Spleen (tissue), 7 donors: ENCODE data around the gene LCP1.

Experiments used
- CTCF ChIP-seq, 11 experiments: fragments of 200-600 bp in 7 of 11; fragments of 450-650 bp in 4 of 11; sonication (generic) in 4 of 11; IDR thresholded peaks in 8 of 11; conservative IDR thresholded peaks in 3 of 11; 1 replicate in 7 of 11; 2 replicates in 4 of 11; pipeline versions ENCODE4 v1.4.0 to v1.8.0; 2016 to 2021; ENCODE audit warnings: antibody characterized with exemption in 11 of 11, inconsistent platforms in 4 of 11, mild to moderate bottlenecking in 1 of 11
- POLR2A ChIP-seq, 3 donors: fragments of 450-650 bp; IDR thresholded peaks; one replicate each; pipeline ENCODE4 v1.5.1; 2017; ENCODE audit warnings: antibody characterized with exemption in 3 of 3, mild to moderate bottlenecking in 1 of 3
- donor health status: DM: no; HTN: no; CAD: no; lungs with moderate emphysema.
- donor health status: DM: no; HTN: no; CAD: no.
- donor health status: DM: no; HTN: no; CAD: no.

- TF ChIP-seq POLR2A (IDR thresholded peaks at IDR 0.05) (no peak), CTCF (IDR thresholded peaks at IDR 0.05 in 8 of 11, conservative IDR thresholded peaks at IDR 0.05 in 3 of 11) (no peak)
Measured at GRCh38 chr13:46121033-46121432, 60.9 kb downstream of the LCP1 start.
